Ishikawa (cell line): Measurements from ENCODE around the gene ZNF354C.

ENCODE experiments used
- CEBPB ChIP-seq: IDR thresholded peaks from 2 replicates; pipeline ENCODE4 v1.6.1; 2012
- CREB1 ChIP-seq: IDR thresholded peaks from 2 replicates; pipeline ENCODE4 v1.6.1; 2012; ENCODE audit warnings: low read depth
- EGR1 ChIP-seq: IDR thresholded peaks from 2 replicates; pipeline ENCODE4 v1.6.1; 2012
- EP300 ChIP-seq: IDR thresholded peaks from 2 replicates; pipeline ENCODE4 v1.6.1; 2012; ENCODE audit warnings: borderline replicate concordance
- FOXM1 ChIP-seq: IDR thresholded peaks from 2 replicates; pipeline ENCODE4 v1.6.1; 2012; ENCODE audit warnings: low read depth, borderline replicate concordance
- MAX ChIP-seq: IDR thresholded peaks from 2 replicates; pipeline ENCODE4 v1.6.1; 2012
- RAD21 ChIP-seq: IDR thresholded peaks from 2 replicates; pipeline ENCODE4 v1.6.1; 2012; ENCODE audit warnings: low read depth
- REST ChIP-seq: IDR thresholded peaks from 2 replicates; pipeline ENCODE4 v1.6.1; 2012; ENCODE audit warnings: low read depth, mild to moderate bottlenecking
- TAF1 ChIP-seq: IDR thresholded peaks from 2 replicates; pipeline ENCODE4 v1.6.1; 2012; ENCODE audit warnings: low read depth, mild to moderate bottlenecking
- TCF12 ChIP-seq: IDR thresholded peaks from 2 replicates; pipeline ENCODE4 v1.6.1; 2012; ENCODE audit warnings: low read depth
- TEAD4 ChIP-seq: IDR thresholded peaks from 2 replicates; pipeline ENCODE4 v1.6.1; 2012
- YY1 ChIP-seq: IDR thresholded peaks from 2 replicates; pipeline ENCODE4 v1.6.1; 2012; ENCODE audit warnings: low read depth
- TF ChIP-seq, protein P1 (sequence below): IDR thresholded peaks from 2 replicates; pipeline ENCODE4 v1.6.1; 2012

- no peak for TF ChIP-seq CEBPB
- no peak for TF ChIP-seq TEAD4
- TF ChIP-seq, protein P1, sequence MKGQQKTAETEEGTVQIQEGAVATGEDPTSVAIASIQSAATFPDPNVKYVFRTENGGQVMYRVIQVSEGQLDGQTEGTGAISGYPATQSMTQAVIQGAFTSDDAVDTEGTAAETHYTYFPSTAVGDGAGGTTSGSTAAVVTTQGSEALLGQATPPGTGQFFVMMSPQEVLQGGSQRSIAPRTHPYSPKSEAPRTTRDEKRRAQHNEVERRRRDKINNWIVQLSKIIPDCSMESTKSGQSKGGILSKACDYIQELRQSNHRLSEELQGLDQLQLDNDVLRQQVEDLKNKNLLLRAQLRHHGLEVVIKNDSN, result no peak
- TF ChIP-seq MAX, result no peak
- no peak for TF ChIP-seq FOXM1
- no peak for TF ChIP-seq CREB1
- no peak for TF ChIP-seq TAF1
- no peak for TF ChIP-seq YY1
- no peak for TF ChIP-seq EGR1
- TF ChIP-seq RAD21, result no peak
- TF ChIP-seq REST, result no peak
- TF ChIP-seq EP300, result no peak
- TF ChIP-seq TCF12, result no peak
Observed at GRCh38 chr5:179120951-179121666, 60.9 kb downstream of the ZNF354C start.
